Lower leg skin (tissue), 3 donors: ENCODE data around the gene CTDSPL.

Experiments
- CTCF ChIP-seq, 3 donors: fragments of 450-650 bp; IDR thresholded peaks; one replicate each; pipeline ENCODE4 v1.5.1; 2016; ENCODE audit warnings: antibody characterized with exemption in 3 of 3, mild to moderate bottlenecking in 3 of 3, moderate library complexity in 2 of 3
- POLR2A ChIP-seq, 2 donors: fragments of 450-650 bp; IDR thresholded peaks; one replicate each; pipeline ENCODE4 v1.6.1; 2016 to 2017; ENCODE audit warnings: antibody characterized with exemption in 2 of 2, mild to moderate bottlenecking in 1 of 2, moderate library complexity in 1 of 2

- no peak for TF ChIP-seq CTCF (IDR thresholded peaks at IDR 0.05)
- no peak for TF ChIP-seq POLR2A (IDR thresholded peaks at IDR 0.05)
Observed at GRCh38 chr3:37861620-37862041, at the start of gene CTDSPL.
